GM12878 (cell line): Measurements from ENCODE around the gene CRIM1. TPM values are rescaled to one million over a fixed set of nuclear protein-coding genes. Genes with fewer than 3 reads are reported as not detected.
A peak's percentile ranks its signal among the peaks of the same experiment; 100 is the strongest.

ENCODE experiments used
- ASH2L ChIP-seq: fragments of 300-600, 200-600 bp; sonication (generic); IDR thresholded peaks from 2 replicates; pipeline ENCODE4 v1.6.1; 2017; ENCODE audit warnings: low read depth, mild to moderate bottlenecking, borderline replicate concordance
- ATF2 ChIP-seq: IDR thresholded peaks from 2 replicates; pipeline ENCODE4 v1.6.1; 2012; ENCODE audit warnings: low read length, inconsistent platforms
- ATF3 ChIP-seq: IDR thresholded peaks from 2 replicates; pipeline ENCODE4 v1.6.1; 2011; ENCODE audit warnings: low read depth, mild to moderate bottlenecking, low read length, moderate library complexity, borderline replicate concordance; ENCODE audit errors: extremely low read depth
- BCLAF1 ChIP-seq: fragments of 450-650 bp; IDR thresholded peaks from 2 replicates; pipeline ENCODE4 v1.6.1; 2017; ENCODE audit warnings: antibody characterized with exemption, mild to moderate bottlenecking, moderate library complexity
- CBX3 ChIP-seq: fragments of 200-600 bp; sonication (generic); IDR thresholded peaks from 2 replicates; pipeline ENCODE4 v1.6.1; 2016; ENCODE audit warnings: low read depth, borderline replicate concordance
- CREM ChIP-seq: IDR thresholded peaks from 2 replicates; pipeline ENCODE4 v1.6.1; 2014; ENCODE audit warnings: antibody characterized with exemption, low read depth
- DPF2 ChIP-seq: fragments of 450-650 bp; IDR thresholded peaks from 2 replicates; pipeline ENCODE4 v1.6.1; 2017; ENCODE audit warnings: mild to moderate bottlenecking
- EP300 ChIP-seq, 2 experiments: fragments of 150-350 bp in 1 of 2; IDR thresholded peaks; 2 replicates each; pipeline ENCODE4 v1.6.1; 2011 to 2012; ENCODE audit warnings: low read depth in 2 of 2, low read length in 2 of 2, borderline replicate concordance in 1 of 2, improper control_type of control experiment in 1 of 2, inconsistent platforms in 1 of 2; ENCODE audit not compliant: control insufficient read depth in 1 of 2
- ESRRA ChIP-seq: IDR thresholded peaks from 2 replicates; pipeline ENCODE4 v1.6.1; 2012; ENCODE audit warnings: mild to moderate bottlenecking, low read length, improper control_type of control experiment
- HDGF ChIP-seq: fragments of 450-650 bp; IDR thresholded peaks from 2 replicates; pipeline ENCODE4 v1.6.1; 2016; ENCODE audit warnings: antibody characterized with exemption
- KAT2A ChIP-seq: conservative IDR thresholded peaks from 2 replicates; pipeline ENCODE4 v1.6.1; 2011; ENCODE audit warnings: low read depth, low read length; ENCODE audit not compliant: control insufficient read depth
- MEF2B ChIP-seq: fragments of 450-650 bp; IDR thresholded peaks from 2 replicates; pipeline ENCODE4 v1.6.1; 2018; ENCODE audit warnings: mild to moderate bottlenecking, moderate library complexity; ENCODE audit not compliant: partially characterized antibody, poor library complexity, severe bottlenecking
- MTA3 ChIP-seq: IDR thresholded peaks from 2 replicates; pipeline ENCODE4 v1.6.1; 2012; ENCODE audit warnings: low read length, inconsistent platforms, borderline replicate concordance
- MXI1 ChIP-seq: fragments of 150-350 bp; IDR thresholded peaks from 2 replicates; pipeline ENCODE4 v1.6.1; 2011; ENCODE audit warnings: low read depth, mild to moderate bottlenecking, inconsistent platforms, low read length, improper control_type of control experiment
- NFIC ChIP-seq: IDR thresholded peaks from 2 replicates; pipeline ENCODE4 v1.6.1; 2012; ENCODE audit warnings: low read depth, mild to moderate bottlenecking, inconsistent platforms, low read length, moderate library complexity
- NFYB ChIP-seq: IDR thresholded peaks from 2 replicates; pipeline ENCODE4 v1.6.1; 2011; ENCODE audit warnings: low read depth, mild to moderate bottlenecking, low read length, improper control_type of control experiment, moderate library complexity; ENCODE audit not compliant: insufficient read depth
- NR2F1 ChIP-seq: fragments of 450-650 bp; conservative IDR thresholded peaks from 2 replicates; pipeline ENCODE4 v1.6.1; 2017; ENCODE audit warnings: mild to moderate bottlenecking
- PML ChIP-seq: IDR thresholded peaks from 2 replicates; pipeline ENCODE4 v1.6.1; 2012; ENCODE audit warnings: low read length, inconsistent platforms
- RB1 ChIP-seq: fragments of 450-650 bp; formaldehyde crosslinking; IDR thresholded peaks from 2 replicates; pipeline ENCODE4 v1.6.1; 2017; ENCODE audit warnings: mild to moderate bottlenecking, borderline replicate concordance
- RCOR1 ChIP-seq: conservative IDR thresholded peaks from 2 replicates; pipeline ENCODE4 v1.6.1; 2012; ENCODE audit warnings: low read depth, low read length, improper control_type of control experiment
- SUPT20H ChIP-seq: IDR thresholded peaks from 2 replicates; pipeline ENCODE4 v1.6.1; 2011; ENCODE audit warnings: low read depth, mild to moderate bottlenecking, low read length, moderate library complexity, borderline replicate concordance; ENCODE audit not compliant: control insufficient read depth
- TCF7 ChIP-seq: IDR thresholded peaks from 2 replicates; pipeline ENCODE4 v1.6.1; 2014; ENCODE audit warnings: antibody characterized with exemption, borderline replicate concordance
- ZBTB40 ChIP-seq: fragments of 450-650 bp; IDR thresholded peaks from 2 replicates; pipeline ENCODE4 v1.6.1; 2016; ENCODE audit warnings: mild to moderate bottlenecking, moderate library complexity, borderline replicate concordance
- ZZZ3 ChIP-seq: IDR thresholded peaks from 2 replicates; pipeline ENCODE4 v1.6.1; 2011; ENCODE audit warnings: low read depth; ENCODE audit not compliant: control insufficient read depth, insufficient read length
- polyA plus RNA-seq, 11 experiments: library from polyadenylated mRNA; depleted of rRNA in 4 of 11; unstranded in 6 of 11; stranded (reverse) in 5 of 11; fragments of >200 nt; fragmentation: Nextera tagmentation in 4 of 11; fragmentation: Illumina TruSeq in 1 of 11; extraction: Ambion mirVana in 4 of 11; extraction: Trizol in 1 of 11; gene quantifications; 1 replicate in 1 of 11; 2 replicates in 10 of 11; pipeline versions ENCODE4 v1.2.1 to v1.2.3, GENCODE V29; 2011 to 2016; ENCODE audit warnings: inconsistent platforms in 2 of 11, missing spikeins in 2 of 11, low read depth in 1 of 11
- total RNA-seq, 4 experiments: library from RNA; depleted of rRNA in 3 of 4; stranded (reverse); fragments of >200 nt in 3 of 4; fragmentation: Illumina TruSeq in 1 of 4; extraction: Trizol in 1 of 4; gene quantifications; 2 replicates each; pipeline versions ENCODE4 v1.2.1 to v1.2.3, GENCODE V29; 2013 to 2021

Gene CRIM1
- total and polyA plus RNA-seq, 10 of the 15 experiments (the other 5 are each of a cell fraction or from before 2014, with no cell fraction given), result 0.42 to 7.4 (median 3.1) TPM

GRCh38 chr2:36404754-36405153, 49.2 kb downstream of the CRIM1 start (continued):
- TF ChIP-seq TCF7 (no peak), NFIC (peak; percentile 54; the same call in 1 of the 2 replicates), RB1 (no peak), SUPT20H (no peak), NFYB (no peak), PML (no peak), MXI1 (no peak), HDGF (no peak), MTA3 (no peak), ASH2L (no peak), ESRRA (no peak), CREM (no peak), ZZZ3 (no peak), RCOR1 (no peak), ZBTB40 (no peak), ATF3 (no peak), KAT2A (no peak), ATF2 (no peak), NR2F1 (no peak), CBX3 (no peak), MEF2B (peak; percentile 78), BCLAF1 (no peak), DPF2 (no peak), EP300 (IDR thresholded peaks at IDR 0.05; ENCODE audit: borderline replicate concordance in 1 of 2, control insufficient read depth in 1 of 2, low read depth in 2 of 2, low read length in 2 of 2) (0 out of 4 replicates have a peak, but pooled peaks of 1 of the 2 experiments have one; percentile 32)
